ENCODE data around the gene TRMT2B. TPM values are rescaled to one million over a fixed set of nuclear protein-coding genes. Genes with fewer than 3 reads are reported as not detected.

The TRMT2B gene
- total RNA-seq, 1 experiment from 2014 or later: 13.7 TPM

DNA sequence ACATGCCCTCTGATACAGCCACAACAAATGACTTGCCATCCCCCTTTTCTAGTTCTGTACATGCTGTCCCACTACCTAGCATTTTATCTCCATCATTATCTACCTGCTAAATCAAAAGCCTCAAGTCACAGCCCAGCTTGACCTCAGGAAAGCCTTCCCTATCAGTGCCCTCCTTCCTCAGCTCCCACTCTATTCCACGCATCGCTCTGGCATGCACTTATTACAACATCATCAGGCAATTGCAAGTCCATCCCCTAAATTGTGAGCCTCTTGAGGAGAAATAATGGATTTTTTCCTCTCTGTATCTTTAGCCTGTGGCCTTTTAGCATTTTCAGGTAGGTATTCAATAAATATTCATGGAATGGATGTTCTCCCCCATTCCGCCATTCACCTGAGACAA is 76.7 kb downstream of the TRMT2B start:
- Histone ChIP-seq H2BK20ac (ENCODE audit: low read depth, low read length, poor library complexity, severe bottlenecking) (no peak overlapping the region), H2BK120ac (ENCODE audit: low read depth, low read length, poor library complexity, severe bottlenecking) (no peak overlapping the region), H3K14ac (ENCODE audit: insufficient read depth, low read length) (no peak overlapping the region), H2BK5ac (ENCODE audit: insufficient read length, low read length) (no peak overlapping the region), H2BK12ac (ENCODE audit: insufficient read length, low read depth, low read length) (no peak overlapping the region), H3K56ac (ENCODE audit: insufficient read length, low read depth, low read length) (no peak overlapping the region), H3K4me1 (ENCODE audit: insufficient read depth, low read length) (no peaks in the 10 kb centered on the region), H3K23me2 (ENCODE audit: insufficient read length, low read depth, low read length, poor library complexity, severe bottlenecking) (no peaks in the 10 kb centered on the region), H3K9ac (ENCODE audit: extremely low read depth, insufficient read length, low read length) (peak overlapping the region; percentile 3), H3K23ac (ENCODE audit: insufficient read length, low read depth, low read length) (no peak overlapping the region), H2AFZ (ENCODE audit: low read length) (no peak overlapping the region), H3K27me3 (ENCODE audit: insufficient read depth, low read length) (no peaks in the 10 kb centered on the region), H3K4me2 (ENCODE audit: insufficient read depth, insufficient read length, low read length) (no peak overlapping the region), H3K4ac (ENCODE audit: low read depth, low read length) (no peak overlapping the region), H3T11ph (ENCODE audit: low read length) (no peak overlapping the region), H3K9me3 (ENCODE audit: control insufficient read depth, low read depth, low read length) (peaks cover 29% of the 10 kb centered on the region), H3K18ac (ENCODE audit: insufficient read length, low read depth, low read length) (no peak overlapping the region), H3K79me2 (ENCODE audit: insufficient read depth, low read length) (no peaks in the 10 kb centered on the region), H4K91ac (ENCODE audit: insufficient read length, low read depth, low read length) (no peak overlapping the region), H3K27ac (ENCODE audit: insufficient read length, low read depth, low read length) (no peak overlapping the region), H4K5ac (ENCODE audit: insufficient read length, low read depth, low read length) (no peak overlapping the region), H4K8ac (replicated peaks; ENCODE audit: insufficient read length, low read depth, low read length) (no peak overlapping the region), H2BK15ac (ENCODE audit: low read depth, low read length) (no peak overlapping the region), H2AK5ac (ENCODE audit: insufficient read length, low read length) (no peak overlapping the region), H4K20me1 (ENCODE audit: control insufficient read depth, insufficient read depth, insufficient read length) (no peaks in the 10 kb centered on the region), H3K79me1 (ENCODE audit: insufficient read depth, low read depth, low read length, poor library complexity, severe bottlenecking) (no peaks in the 10 kb centered on the region)
- H3K9me3 Mint-ChIP-seq: peaks cover 56 to 60% of the 10 kb centered on the region in 2 experiments
- H3K4me3 Mint-ChIP-seq: no peak overlapping the region
- H3K27ac Mint-ChIP-seq: no peak overlapping the region
- H3K4me1 Mint-ChIP-seq: no peaks in the 10 kb centered on the region
- WGBS (ENCODE audit: extremely low coverage, insufficient read length, low lambda C conversion rate): no CpG with 5 or more reads among the region's 3 CpGs
- peaks cover 3 to 8% (median 3%) of the 10 kb centered on the region in 3 experiments; a peak in 5 of 7 replicates for H3K36me3 Mint-ChIP-seq (ENCODE audit: insufficient read depth in 1 of 3, low read depth in 3 of 3)
- no peaks in the 10 kb centered on the region; the same call in 1 of the 2 replicates for H3K27me3 Mint-ChIP-seq (ENCODE audit: low read depth)
- TF ChIP-seq, protein P1, sequence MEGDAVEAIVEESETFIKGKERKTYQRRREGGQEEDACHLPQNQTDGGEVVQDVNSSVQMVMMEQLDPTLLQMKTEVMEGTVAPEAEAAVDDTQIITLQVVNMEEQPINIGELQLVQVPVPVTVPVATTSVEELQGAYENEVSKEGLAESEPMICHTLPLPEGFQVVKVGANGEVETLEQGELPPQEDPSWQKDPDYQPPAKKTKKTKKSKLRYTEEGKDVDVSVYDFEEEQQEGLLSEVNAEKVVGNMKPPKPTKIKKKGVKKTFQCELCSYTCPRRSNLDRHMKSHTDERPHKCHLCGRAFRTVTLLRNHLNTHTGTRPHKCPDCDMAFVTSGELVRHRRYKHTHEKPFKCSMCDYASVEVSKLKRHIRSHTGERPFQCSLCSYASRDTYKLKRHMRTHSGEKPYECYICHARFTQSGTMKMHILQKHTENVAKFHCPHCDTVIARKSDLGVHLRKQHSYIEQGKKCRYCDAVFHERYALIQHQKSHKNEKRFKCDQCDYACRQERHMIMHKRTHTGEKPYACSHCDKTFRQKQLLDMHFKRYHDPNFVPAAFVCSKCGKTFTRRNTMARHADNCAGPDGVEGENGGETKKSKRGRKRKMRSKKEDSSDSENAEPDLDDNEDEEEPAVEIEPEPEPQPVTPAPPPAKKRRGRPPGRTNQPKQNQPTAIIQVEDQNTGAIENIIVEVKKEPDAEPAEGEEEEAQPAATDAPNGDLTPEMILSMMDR (conservative IDR thresholded peaks at IDR 0.05): no peak
- no peak for DNase-seq

Measured in H9 (cell line).